Stimulated activated CD4-positive, alpha-beta T cell treated with anti-CD3 and anti-CD28 coated beads, Interleukin-2, amount 100 ng/mL, for 4 hours (primary cell): ENCODE results near the gene TIGD2.

ENCODE experiments used
- DNase-seq: peaks from one replicate; pipeline ENCODE4 v3.0.0-alpha.2; 2020; ENCODE audit warnings: low read depth

TIGD2 gene

GRCh38 chr4:89110986-89111832, at the start of gene TIGD2:
TIGD2 (plus strand) TSS chr4:89111533; CDS start chr4:89112975, 1,442 bp downstream.
- DNase-seq: peak; percentile 86

- no peak for DNase-seq
Measured at GRCh38 chr4:89064848-89065247, 46.5 kb upstream of the TIGD2 start.

GRCh38 chr4:89067417-89067816, 43.9 kb upstream of the TIGD2 start:
- no peak for DNase-seq

- no peak for DNase-seq
Measured at GRCh38 chr4:89069481-89069880, 41.9 kb upstream of the TIGD2 start.

- no peak for DNase-seq
Measured at GRCh38 chr4:89070041-89070440, 41.3 kb upstream of the TIGD2 start.

GRCh38 chr4:89071311-89071710, 40.0 kb upstream of the TIGD2 start:
- DNase-seq: no peak

GRCh38 chr4:89072921-89073320, 38.4 kb upstream of the TIGD2 start:
- DNase-seq: no peak

GRCh38 chr4:89077761-89078160, 33.6 kb upstream of the TIGD2 start:
- DNase-seq: no peak

- no peak for DNase-seq
Measured at GRCh38 chr4:89078300-89078699, 33.0 kb upstream of the TIGD2 start.

GRCh38 chr4:89099034-89099433, 12.3 kb upstream of the TIGD2 start:
- no peak for DNase-seq

- DNase-seq: no peak
Measured at GRCh38 chr4:89099471-89099870, 11.9 kb upstream of the TIGD2 start.

GRCh38 chr4:89100853-89101252, 10.5 kb upstream of the TIGD2 start:
- DNase-seq: no peak

- DNase-seq: no peak
Measured at GRCh38 chr4:89101256-89102161, 9.8 kb upstream of the TIGD2 start.

- DNase-seq: no peak
Measured at GRCh38 chr4:89105726-89106125, 5.6 kb upstream of the TIGD2 start.

GRCh38 chr4:89108091-89108490, 3.2 kb upstream of the TIGD2 start:
- no peak for DNase-seq

GRCh38 chr4:89109841-89110540, 1.3 kb upstream of the TIGD2 start:
- no peak for DNase-seq

- no peak for DNase-seq
Measured at GRCh38 chr4:89110541-89110985, 770 bp upstream of the TIGD2 start.

GRCh38 chr4:89111833-89112563, 665 bp downstream of the TIGD2 start:
- DNase-seq: no peak

- no peak for DNase-seq
Measured at GRCh38 chr4:89113415-89113814, 2.1 kb downstream of the TIGD2 start.

- no peak for DNase-seq
Measured at GRCh38 chr4:89114100-89114499, 2.8 kb downstream of the TIGD2 start.

- no peak for DNase-seq
Measured at GRCh38 chr4:89117115-89117514, 5.8 kb downstream of the TIGD2 start.

GRCh38 chr4:89119166-89119565, 7.8 kb downstream of the TIGD2 start:
- DNase-seq: no peak
